ENCODE data around the gene MYO1A. TPM values are rescaled to one million over a fixed set of nuclear protein-coding genes. Genes with fewer than 3 reads are reported as not detected.
A peak's percentile ranks its signal among the peaks of the same experiment; 100 is the strongest.
"Not testable (repeated sequence)": the region's sequence is repeated elsewhere in the genome, so short reads cannot be mapped to it uniquely, and the experiment has no call there.

MYO1A gene
- polyA plus RNA-seq, 1 donor from 2014 or later, result not detected

GRCh38 chr12:57079821-57080220, 29.9 kb upstream of the MYO1A start:
- Histone ChIP-seq H3K79me2 (replicated peaks; ENCODE audit: insufficient read depth, low read length) (no peaks in the 10 kb centered on the region), H3K9ac (ENCODE audit: low read length) (no peak overlapping the region), H3K9me3 (ENCODE audit: low read length) (no peaks in the 10 kb centered on the region), H3F3A (ENCODE audit: insufficient read depth, low read length, poor library complexity, severe bottlenecking) (no peaks in the 10 kb centered on the region), H3K27ac (ENCODE audit: low read length) (no peak overlapping the region), H2AFZ (ENCODE audit: low read depth, low read length) (no peak overlapping the region), H4K20me1 (ENCODE audit: insufficient read depth) (no peaks in the 10 kb centered on the region), H3K36me3 (ENCODE audit: insufficient read depth, low read length) (no peaks in the 10 kb centered on the region), H3K4me3 (ENCODE audit: low read length) (no peak overlapping the region), H3K9me2 (ENCODE audit: insufficient read depth, low read length) (no peaks in the 10 kb centered on the region), H3K27me3 (ENCODE audit: insufficient read depth, low read depth, low read length) (no peaks in the 10 kb centered on the region), H3K4me2 (ENCODE audit: low read length) (no peak overlapping the region)
- TF ChIP-seq CTCF (IDR thresholded peaks at IDR 0.05; ENCODE audit: poor library complexity, severe bottlenecking) (no peak), TAF1 (IDR thresholded peaks at IDR 0.05; ENCODE audit: low read depth) (no peak), POLR2AphosphoS5 (IDR thresholded peaks at IDR 0.05) (no peak), SMC3 (conservative IDR thresholded peaks at IDR 0.05; ENCODE audit: poor library complexity) (no peak)

- H3K9me2 ChIP-seq (ENCODE audit: insufficient read depth, low read length), result no peaks in the 10 kb centered on the region
- no peak within 1 kb of the TSS for H3K27ac ChIP-seq (ENCODE audit: low read length)
- H4K20me1 ChIP-seq (ENCODE audit: insufficient read depth), result no peaks in the 10 kb centered on the region
- peak within 1 kb of the TSS; percentile 42 for H2AFZ ChIP-seq (ENCODE audit: low read depth, low read length)
- H3K9me3 ChIP-seq (ENCODE audit: low read length), result no peaks in the 10 kb centered on the region
- peak within 1 kb of the TSS; percentile 78 for H3K4me3 ChIP-seq (ENCODE audit: low read length)
- H3F3A ChIP-seq (ENCODE audit: insufficient read depth, low read length, poor library complexity, severe bottlenecking), result no peaks in the 10 kb centered on the region
- peak within 1 kb of the TSS; percentile 41 for H3K4me2 ChIP-seq (ENCODE audit: low read length)
- H3K27me3 ChIP-seq (ENCODE audit: insufficient read depth, low read depth, low read length), result no peaks in the 10 kb centered on the region
- no peaks in the 10 kb centered on the region for H3K79me2 ChIP-seq (replicated peaks; ENCODE audit: insufficient read depth, low read length)
- H3K36me3 ChIP-seq (ENCODE audit: insufficient read depth, low read length), result no peaks in the 10 kb centered on the region
- H3K9ac ChIP-seq (ENCODE audit: low read length), result peak within 1 kb of the TSS; percentile 32
- no peak for TF ChIP-seq REST (IDR thresholded peaks at IDR 0.05; ENCODE audit: borderline replicate concordance)
- TF ChIP-seq POLR2AphosphoS5 (IDR thresholded peaks at IDR 0.05), result peak; percentile 69
- peak; percentile 97 for TF ChIP-seq MXI1 (conservative IDR thresholded peaks at IDR 0.05; ENCODE audit: poor library complexity, severe bottlenecking)
- peak; percentile 19 for TF ChIP-seq CTCF (IDR thresholded peaks at IDR 0.05; ENCODE audit: poor library complexity, severe bottlenecking)
- TF ChIP-seq SMC3 (conservative IDR thresholded peaks at IDR 0.05; ENCODE audit: poor library complexity), result no peak
These were observed 28.8 kb upstream of the MYO1A start, which contains the start of gene NEMP1 for GRCh38 chr12:57078519-57079404. Gene NEMP1, minus strand, starts transcription at chr12:57078791. Its CDS starts 46 bp downstream, at chr12:57078745.

GRCh38 chr12:57073566-57074450, 23.9 kb upstream of the MYO1A start:
- H3K9me3 ChIP-seq (ENCODE audit: low read length); H4K20me1 ChIP-seq (ENCODE audit: insufficient read depth); H3K27me3 ChIP-seq (ENCODE audit: insufficient read depth, low read depth, low read length); H3K27ac ChIP-seq (ENCODE audit: low read length); H3K4me2 ChIP-seq (ENCODE audit: low read length); H3F3A ChIP-seq (ENCODE audit: insufficient read depth, low read length, poor library complexity, severe bottlenecking); H3K79me2 ChIP-seq (replicated peaks; ENCODE audit: insufficient read depth, low read length); H3K9ac ChIP-seq (ENCODE audit: low read length); H3K9me2 ChIP-seq (ENCODE audit: insufficient read depth, low read length); H2AFZ ChIP-seq (ENCODE audit: low read depth, low read length); H3K4me3 ChIP-seq (ENCODE audit: low read length); H3K36me3 ChIP-seq (ENCODE audit: insufficient read depth, low read length): not testable (repeated sequence)
